Panc1 (cell line): ENCODE results near the gene UPK2.

ENCODE experiments used
- CTCF ChIP-seq: fragments of 450-650 bp; IDR thresholded peaks from 2 replicates; pipeline ENCODE4 v1.5.1; 2017; ENCODE audit warnings: mild to moderate bottlenecking
- REST ChIP-seq, 2 experiments: IDR thresholded peaks; 2 replicates each; pipeline ENCODE4 v1.6.1; 2011 to 2012; ENCODE audit warnings: low read depth in 2 of 2, control low read depth in 1 of 2, low read length in 1 of 2, mild to moderate bottlenecking in 1 of 2, moderate library complexity in 1 of 2; ENCODE audit not compliant: insufficient read depth in 1 of 2
- SIN3A ChIP-seq: IDR thresholded peaks from 2 replicates; pipeline ENCODE4 v1.6.1; 2012; ENCODE audit warnings: low read depth, mild to moderate bottlenecking, low read length, moderate library complexity, borderline replicate concordance; ENCODE audit not compliant: insufficient read depth

- no peak for TF ChIP-seq SIN3A
- no peak for TF ChIP-seq REST (IDR thresholded peaks at IDR 0.05; ENCODE audit: insufficient read depth in 1 of 2, low read depth in 2 of 2, low read length in 1 of 2)
- no peak for TF ChIP-seq CTCF
Observed at GRCh38 chr11:118915396-118915795, 40.7 kb upstream of the UPK2 start.
